Activated T-helper 17 cell treated with anti-CD3 and anti-CD28 coated beads, Interleukin-2, amount 50 U/mL, for 72 hours (primary cell): Measurements from ENCODE around the gene WWOX. TPM values are rescaled to one million over a fixed set of nuclear protein-coding genes. Genes with fewer than 3 reads are reported as not detected.

Experiments used
- ATAC-seq: fragments of 150-1000 bp; cut with Tn5 transposase; replicated peaks from 2 replicates; pipeline ENCODE4 v1.10.0; 2021; ENCODE audit warnings: mild to moderate bottlenecking, moderate library complexity
- H3K27ac Mint-ChIP-seq: one replicate; pipeline ENCODE4 v1.8.0; 2022; ENCODE audit warnings: mixed read lengths
- H3K27me3 Mint-ChIP-seq: one replicate; pipeline ENCODE4 v1.8.0; 2022; ENCODE audit warnings: mixed read lengths
- H3K36me3 Mint-ChIP-seq: one replicate; pipeline ENCODE4 v1.8.0; 2022; ENCODE audit warnings: low read depth, mild to moderate bottlenecking, mixed read lengths
- H3K4me1 Mint-ChIP-seq: one replicate; pipeline ENCODE4 v1.8.0; 2022; ENCODE audit warnings: mixed read lengths
- H3K4me3 Mint-ChIP-seq: one replicate; pipeline ENCODE4 v1.8.0; 2022; ENCODE audit warnings: mild to moderate bottlenecking, mixed read lengths
- H3K9me3 Mint-ChIP-seq: one replicate; pipeline ENCODE4 v1.8.0; 2022; ENCODE audit warnings: mixed read lengths
- total RNA-seq, 2 donors: library from RNA; stranded (reverse); gene quantifications; one replicate each; pipeline ENCODE4 v1.2.3, GENCODE V29; 2022

WWOX gene
- total RNA-seq, 2 donors from 2014 or later: 9.4 to 16.5 TPM

- ATAC-seq: no peak
- H3K27ac Mint-ChIP-seq: no peak overlapping the region
- H3K36me3 Mint-ChIP-seq: peaks cover 56% of the 10 kb centered on the region
- H3K4me1 Mint-ChIP-seq: peaks cover 66% of the 10 kb centered on the region
- no peaks in the 10 kb centered on the region for H3K27me3 Mint-ChIP-seq
- no peak overlapping the region for H3K4me3 Mint-ChIP-seq
- H3K9me3 Mint-ChIP-seq: peaks cover 3% of the 10 kb centered on the region
Measured at GRCh38 chr16:78773706-78774105, 674.3 kb downstream of the WWOX start.

GRCh38 chr16:78775161-78775561 is 675.7 kb downstream of the WWOX start:
- H3K36me3 Mint-ChIP-seq: peaks cover 63% of the 10 kb centered on the region
- H3K4me1 Mint-ChIP-seq: peaks cover 64% of the 10 kb centered on the region
- H3K9me3 Mint-ChIP-seq: peaks cover 3% of the 10 kb centered on the region
- ATAC-seq: peak; percentile 51
- no peak overlapping the region for H3K27ac Mint-ChIP-seq
- H3K4me3 Mint-ChIP-seq: no peak overlapping the region
- H3K27me3 Mint-ChIP-seq: no peaks in the 10 kb centered on the region

- ATAC-seq: peak; percentile 57
- no peaks in the 10 kb centered on the region for H3K27me3 Mint-ChIP-seq
- H3K4me3 Mint-ChIP-seq: no peak overlapping the region
- peaks cover 72% of the 10 kb centered on the region for H3K36me3 Mint-ChIP-seq
- peaks cover 55% of the 10 kb centered on the region for H3K4me1 Mint-ChIP-seq
- peaks cover 6% of the 10 kb centered on the region for H3K9me3 Mint-ChIP-seq
- H3K27ac Mint-ChIP-seq: no peak overlapping the region
Measured at GRCh38 chr16:78778101-78779004, 678.9 kb downstream of the WWOX start.

GRCh38 chr16:78780808-78781207 is 681.4 kb downstream of the WWOX start:
- H3K4me1 Mint-ChIP-seq: peaks cover 33% of the 10 kb centered on the region
- no peak overlapping the region for H3K27ac Mint-ChIP-seq
- ATAC-seq: peak; percentile 10
- peaks cover 6% of the 10 kb centered on the region for H3K9me3 Mint-ChIP-seq
- no peak overlapping the region for H3K4me3 Mint-ChIP-seq
- H3K36me3 Mint-ChIP-seq: peaks cover 54% of the 10 kb centered on the region
- no peaks in the 10 kb centered on the region for H3K27me3 Mint-ChIP-seq

- no peak for ATAC-seq
- H3K36me3 Mint-ChIP-seq: peaks cover 37% of the 10 kb centered on the region
- peaks cover 10% of the 10 kb centered on the region for H3K9me3 Mint-ChIP-seq
- no peak overlapping the region for H3K4me3 Mint-ChIP-seq
- no peak overlapping the region for H3K27ac Mint-ChIP-seq
- H3K27me3 Mint-ChIP-seq: no peaks in the 10 kb centered on the region
- H3K4me1 Mint-ChIP-seq: peaks cover 33% of the 10 kb centered on the region
Measured at GRCh38 chr16:78782572-78782971, 683.1 kb downstream of the WWOX start.

GRCh38 chr16:78783570-78784079 is 684.2 kb downstream of the WWOX start:
- Mint-ChIP-seq H3K4me3 (no peak overlapping the region), H3K36me3 (peaks cover 26% of the 10 kb centered on the region), H3K9me3 (peaks cover 10% of the 10 kb centered on the region), H3K4me1 (peaks cover 31% of the 10 kb centered on the region), H3K27me3 (no peaks in the 10 kb centered on the region), H3K27ac (no peak overlapping the region)
- ATAC-seq: no peak

GRCh38 chr16:78784771-78785170 is 685.3 kb downstream of the WWOX start:
- H3K36me3 Mint-ChIP-seq: peaks cover 20% of the 10 kb centered on the region
- peak overlapping the region; percentile 20 for H3K27ac Mint-ChIP-seq
- peak; percentile 20 for ATAC-seq
- H3K27me3 Mint-ChIP-seq: no peaks in the 10 kb centered on the region
- peaks cover 26% of the 10 kb centered on the region for H3K4me1 Mint-ChIP-seq
- no peak overlapping the region for H3K4me3 Mint-ChIP-seq
- H3K9me3 Mint-ChIP-seq: peaks cover 10% of the 10 kb centered on the region

GRCh38 chr16:78785218-78785617 is 685.8 kb downstream of the WWOX start:
- Mint-ChIP-seq H3K27me3 (no peaks in the 10 kb centered on the region), H3K4me1 (peaks cover 24% of the 10 kb centered on the region), H3K9me3 (peaks cover 10% of the 10 kb centered on the region), H3K27ac (no peak overlapping the region), H3K36me3 (peaks cover 18% of the 10 kb centered on the region), H3K4me3 (no peak overlapping the region)
- ATAC-seq: no peak

- Mint-ChIP-seq H3K4me1 (peaks cover 28% of the 10 kb centered on the region), H3K27me3 (no peaks in the 10 kb centered on the region), H3K4me3 (peak overlapping the region; percentile 36), H3K9me3 (peaks cover 10% of the 10 kb centered on the region), H3K36me3 (peaks cover 18% of the 10 kb centered on the region), H3K27ac (peak overlapping the region; percentile 95)
- no peak for ATAC-seq
Measured at GRCh38 chr16:78786635-78787034, 687.2 kb downstream of the WWOX start.

- ATAC-seq: no peak
- H3K4me3 Mint-ChIP-seq: peak overlapping the region; percentile 36
- peak overlapping the region; percentile 95 for H3K27ac Mint-ChIP-seq
- H3K9me3 Mint-ChIP-seq: peaks cover 4% of the 10 kb centered on the region
- H3K4me1 Mint-ChIP-seq: peaks cover 26% of the 10 kb centered on the region
- peaks cover 9% of the 10 kb centered on the region for H3K36me3 Mint-ChIP-seq
- H3K27me3 Mint-ChIP-seq: no peaks in the 10 kb centered on the region
Measured at GRCh38 chr16:78788276-78788675, 688.8 kb downstream of the WWOX start.

GRCh38 chr16:78788696-78789095 is 689.2 kb downstream of the WWOX start:
- no peak for ATAC-seq
- Mint-ChIP-seq H3K9me3 (peaks cover 4% of the 10 kb centered on the region), H3K27me3 (no peaks in the 10 kb centered on the region), H3K4me3 (peak overlapping the region; percentile 36), H3K4me1 (peaks cover 26% of the 10 kb centered on the region), H3K27ac (peak overlapping the region; percentile 95), H3K36me3 (peaks cover 9% of the 10 kb centered on the region)

- Mint-ChIP-seq H3K36me3 (peaks cover 9% of the 10 kb centered on the region), H3K9me3 (peaks cover 4% of the 10 kb centered on the region), H3K27ac (peak overlapping the region; percentile 95), H3K27me3 (no peaks in the 10 kb centered on the region), H3K4me1 (peaks cover 29% of the 10 kb centered on the region), H3K4me3 (peak overlapping the region; percentile 67)
- ATAC-seq: no peak
Measured at GRCh38 chr16:78789561-78789960, 690.1 kb downstream of the WWOX start.

GRCh38 chr16:78791011-78791410 is 691.6 kb downstream of the WWOX start:
- H3K36me3 Mint-ChIP-seq: peaks cover 9% of the 10 kb centered on the region
- peak overlapping the region; percentile 67 for H3K4me3 Mint-ChIP-seq
- H3K27ac Mint-ChIP-seq: peak overlapping the region; percentile 95
- H3K4me1 Mint-ChIP-seq: peaks cover 44% of the 10 kb centered on the region
- H3K9me3 Mint-ChIP-seq: peaks cover 4% of the 10 kb centered on the region
- ATAC-seq: peak; percentile 60
- no peaks in the 10 kb centered on the region for H3K27me3 Mint-ChIP-seq

- Mint-ChIP-seq H3K27ac (peak overlapping the region; percentile 80), H3K4me1 (peaks cover 48% of the 10 kb centered on the region), H3K4me3 (peak overlapping the region; percentile 19), H3K9me3 (peaks cover 4% of the 10 kb centered on the region), H3K27me3 (no peaks in the 10 kb centered on the region), H3K36me3 (peaks cover 9% of the 10 kb centered on the region)
- ATAC-seq: no peak
Measured at GRCh38 chr16:78791926-78792325, 692.5 kb downstream of the WWOX start.

GRCh38 chr16:78792952-78793351 is 693.5 kb downstream of the WWOX start:
- Mint-ChIP-seq H3K4me1 (peaks cover 42% of the 10 kb centered on the region), H3K36me3 (peaks cover 9% of the 10 kb centered on the region)
- ATAC-seq: no peak

More at GRCh38 chr16:78792952-78793351, 693.5 kb downstream of the WWOX start:
- H3K9me3 Mint-ChIP-seq: no peaks in the 10 kb centered on the region
- H3K27ac Mint-ChIP-seq: peak overlapping the region; percentile 56
- H3K4me3 Mint-ChIP-seq: no peak overlapping the region
- H3K27me3 Mint-ChIP-seq: no peaks in the 10 kb centered on the region
